HepG2 (cell line): Measurements from ENCODE around the gene NDRG3. TPM values are rescaled to one million over a fixed set of nuclear protein-coding genes. Genes with fewer than 3 reads are reported as not detected.
A peak's percentile ranks its signal among the peaks of the same experiment; 100 is the strongest.

Experiments
- HNF1A ChIP-seq, 2 experiments: sonication (generic) in 1 of 2; formaldehyde crosslinking in 1 of 2; IDR thresholded peaks; 2 replicates each; pipeline versions ENCODE4 v1.4.0 to v1.6.1; 2016 to 2020; ENCODE audit warnings: borderline replicate concordance in 1 of 2, low read depth in 1 of 2, mild to moderate bottlenecking in 1 of 2, missing genetic modification reagents in 1 of 2
- MYPOP ChIP-seq: sonication (generic); formaldehyde crosslinking; IDR thresholded peaks from 2 replicates; pipeline ENCODE4 v1.8.1; 2023; ENCODE audit warnings: mild to moderate bottlenecking, moderate library complexity, missing genetic modification reagents
- PAWR ChIP-seq: sonication (generic); formaldehyde crosslinking; IDR thresholded peaks from 2 replicates; pipeline ENCODE4 v1.4.0; 2020; ENCODE audit warnings: missing genetic modification reagents, mild to moderate bottlenecking, borderline replicate concordance
- PRPF4 ChIP-seq: fragments of 200-400 bp; formaldehyde crosslinking; IDR thresholded peaks from 2 replicates; pipeline ENCODE4 v1.6.1; 2016; ENCODE audit warnings: low read length, low read depth; ENCODE audit not compliant: poor library complexity, severe bottlenecking
- TERF1 ChIP-seq: sonication (generic); formaldehyde crosslinking; IDR thresholded peaks from 2 replicates; pipeline ENCODE4 v1.8.0; 2022; ENCODE audit warnings: mild to moderate bottlenecking, missing genetic modification reagents, moderate library complexity
- TFAP4 ChIP-seq: sonication (generic); IDR thresholded peaks from 2 replicates; pipeline ENCODE4 v1.6.1; 2016; ENCODE audit warnings: low read depth, borderline replicate concordance
- TOPORS ChIP-seq: sonication (generic); formaldehyde crosslinking; IDR thresholded peaks from 2 replicates; pipeline ENCODE4 v1.8.0; 2023; ENCODE audit warnings: mild to moderate bottlenecking, missing genetic modification reagents
- TRIM24 ChIP-seq: sonication (generic); formaldehyde crosslinking; IDR thresholded peaks from 2 replicates; pipeline ENCODE4 v1.8.0; 2022; ENCODE audit warnings: mild to moderate bottlenecking, missing genetic modification reagents
- ZBTB25 ChIP-seq: IDR thresholded peaks from 2 replicates; pipeline ENCODE4 v1.6.1; 2018; ENCODE audit warnings: missing genetic modification reagents
- ZMYM3 ChIP-seq: sonication (generic); formaldehyde crosslinking; IDR thresholded peaks from 2 replicates; pipeline ENCODE4 v1.5.1; 2020; ENCODE audit warnings: mild to moderate bottlenecking, missing genetic modification reagents
- ZNF124 ChIP-seq: sonication (generic); formaldehyde crosslinking; IDR thresholded peaks from 2 replicates; pipeline ENCODE4 v1.4.0; 2020; ENCODE audit warnings: missing genetic modification reagents
- ZNF17 ChIP-seq: sonication (generic); formaldehyde crosslinking; IDR thresholded peaks from 2 replicates; pipeline ENCODE4 v1.5.0; 2020; ENCODE audit warnings: mild to moderate bottlenecking, missing genetic modification reagents
- ZNF225 ChIP-seq: sonication (generic); formaldehyde crosslinking; IDR thresholded peaks from 2 replicates; pipeline ENCODE4 v1.4.0; 2020; ENCODE audit warnings: mild to moderate bottlenecking, missing genetic modification reagents
- ZNF317 ChIP-seq: sonication (generic); formaldehyde crosslinking; IDR thresholded peaks from 2 replicates; pipeline ENCODE4 v1.5.0; 2020; ENCODE audit warnings: mild to moderate bottlenecking, missing genetic modification reagents
- ZNF350 ChIP-seq: sonication (generic); formaldehyde crosslinking; IDR thresholded peaks from 2 replicates; pipeline ENCODE4 v1.4.0; 2020; ENCODE audit warnings: mild to moderate bottlenecking, low read depth, missing genetic modification reagents, borderline replicate concordance
- ZNF414 ChIP-seq: sonication (generic); formaldehyde crosslinking; IDR thresholded peaks from 2 replicates; pipeline ENCODE4 v1.5.0; 2020; ENCODE audit warnings: missing genetic modification reagents
- ZNF446 ChIP-seq: sonication (generic); formaldehyde crosslinking; IDR thresholded peaks from 2 replicates; pipeline ENCODE4 v1.5.0; 2020; ENCODE audit warnings: mild to moderate bottlenecking, missing genetic modification reagents
- ZNF484 ChIP-seq: sonication (generic); formaldehyde crosslinking; IDR thresholded peaks from 2 replicates; pipeline ENCODE4 v1.5.1; 2020; ENCODE audit warnings: mild to moderate bottlenecking, low read depth, missing genetic modification reagents, borderline replicate concordance
- ZNF607 ChIP-seq: sonication (generic); formaldehyde crosslinking; IDR thresholded peaks from 2 replicates; pipeline ENCODE4 v1.5.1; 2020; ENCODE audit warnings: missing genetic modification reagents, mild to moderate bottlenecking, borderline replicate concordance
- ZNF660 ChIP-seq: sonication (generic); formaldehyde crosslinking; IDR thresholded peaks from 2 replicates; pipeline ENCODE4 v1.5.1; 2020; ENCODE audit warnings: mild to moderate bottlenecking, low read depth, missing genetic modification reagents, borderline replicate concordance
- polyA plus RNA-seq, 8 experiments: library from polyadenylated mRNA; depleted of rRNA in 3 of 8; stranded (reverse) in 7 of 8; unstranded in 1 of 8; fragments of >200 nt; fragmentation: Illumina TruSeq in 4 of 8; extraction: Trizol in 4 of 8; gene quantifications; 2 replicates each; pipeline versions ENCODE4 v1.2.1 to v1.2.3, GENCODE V29; 2011 to 2016; ENCODE audit warnings: low read depth in 4 of 8, missing spikeins in 1 of 8, mixed read lengths in 1 of 8; ENCODE audit not compliant: insufficient read depth in 1 of 8
- total RNA-seq, 5 experiments: library from RNA; depleted of rRNA; stranded (reverse); fragments of >200 nt; fragmentation: Illumina TruSeq; extraction: Trizol; gene quantifications; 2 replicates each; pipeline ENCODE4 v1.2.3, GENCODE V29; 2016; ENCODE audit warnings: low read depth in 1 of 5

Gene NDRG3
- total and polyA plus RNA-seq, 2 of the 13 experiments (the other 11 are each of a cell fraction or from before 2014, with no cell fraction given), result 36.0 to 40.5 TPM

- TF ChIP-seq ZNF124 (CRISPR knock-in tag) (peak; percentile 75; the same call in 1 of the 2 replicates), ZNF607 (no peak), TRIM24 (CRISPR knock-in tag) (no peak), ZBTB25 (CRISPR knock-in tag) (no peak), TFAP4 (peak; percentile 65; the same call in 1 of the 2 replicates), ZNF446 (CRISPR knock-in tag) (no peak), ZNF225 (CRISPR knock-in tag) (no peak), ZNF414 (CRISPR knock-in tag) (no peak), ZMYM3 (CRISPR knock-in tag) (no peak), TERF1 (no peak), ZNF350 (CRISPR knock-in tag) (no peak), ZNF17 (CRISPR knock-in tag) (no peak), HNF1A (IDR thresholded peaks at IDR 0.05; ENCODE audit: low read depth) (no peak), HNF1A (CRISPR knock-in tag; IDR thresholded peaks at IDR 0.05; ENCODE audit: borderline replicate concordance) (0 out of 2 replicates have a peak, but pooled peaks have one; percentile 50), ZNF660 (no peak), ZNF484 (no peak), PRPF4 (no peak), PAWR (CRISPR knock-in tag) (0 out of 2 replicates have a peak, but pooled peaks have one; percentile 51), MYPOP (CRISPR knock-in tag) (no peak), ZNF317 (no peak), TOPORS (no peak)
Observed at GRCh38 chr20:36754656-36755222, 8.8 kb upstream of the NDRG3 start (continued).
